ENCODE data around the gene PRC1.
"Not testable (repeated sequence)": the region's sequence is repeated elsewhere in the genome, so short reads cannot be mapped to it uniquely, and the experiment has no call there.

The PRC1 gene

GRCh38 chr15:90934256-90934948 lies 59.9 kb downstream of the PRC1 start:
- in situ Hi-C loops (cut with MboI; ENCODE audit: low sequenced_read_pairs): no loop called here

DNA sequence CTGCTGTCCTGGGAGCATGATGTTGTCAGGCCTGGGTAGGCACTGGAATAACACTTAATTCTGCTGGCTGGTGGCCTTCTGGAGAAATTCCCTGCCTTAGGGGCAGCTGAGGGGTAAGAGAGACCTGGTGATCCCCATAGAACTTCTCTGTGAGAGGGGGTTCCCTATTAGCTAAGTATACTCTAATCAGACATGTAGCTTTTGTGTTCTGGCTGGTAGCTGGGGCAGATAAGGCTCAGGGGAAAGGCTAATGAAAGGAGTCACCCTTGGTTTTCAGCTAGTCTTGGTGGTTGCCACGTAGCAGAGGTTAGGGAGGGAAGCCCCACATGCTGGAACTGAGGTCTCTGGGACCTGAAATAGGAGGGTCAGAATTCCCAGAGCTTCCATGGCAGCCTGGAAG lies 61.0 kb downstream of the PRC1 start:
- in situ Hi-C loops (cut with MboI; ENCODE audit: low sequenced_read_pairs): no loop called here

DNA sequence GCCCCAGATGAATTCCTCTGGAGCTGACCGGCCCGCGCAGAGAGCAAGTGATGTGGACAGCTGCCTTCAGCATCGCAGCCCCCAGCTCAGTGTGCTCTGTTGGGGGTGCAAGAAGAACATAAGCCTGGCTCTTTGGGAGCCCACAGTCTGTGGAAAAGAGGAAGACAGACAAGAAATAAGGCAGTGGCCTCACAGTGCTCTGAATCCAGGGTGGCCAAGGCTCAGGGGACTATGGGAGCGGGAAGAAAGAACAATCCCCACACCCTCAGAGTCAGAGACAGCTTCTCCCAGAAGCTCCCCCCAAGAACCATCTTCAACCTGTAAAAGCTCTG lies 61.7 kb downstream of the PRC1 start:
- in situ Hi-C loops (cut with MboI; ENCODE audit: low sequenced_read_pairs): no loop called here

GRCh38 chr15:90931828-90932659 lies 62.3 kb downstream of the PRC1 start, which contains the start of gene HDDC3:
HDDC3 (minus strand) TSS chr15:90932549; CDS start chr15:90932540, 9 bp downstream.
- in situ Hi-C loops (cut with MboI; ENCODE audit: low sequenced_read_pairs): no loop called here

DNA sequence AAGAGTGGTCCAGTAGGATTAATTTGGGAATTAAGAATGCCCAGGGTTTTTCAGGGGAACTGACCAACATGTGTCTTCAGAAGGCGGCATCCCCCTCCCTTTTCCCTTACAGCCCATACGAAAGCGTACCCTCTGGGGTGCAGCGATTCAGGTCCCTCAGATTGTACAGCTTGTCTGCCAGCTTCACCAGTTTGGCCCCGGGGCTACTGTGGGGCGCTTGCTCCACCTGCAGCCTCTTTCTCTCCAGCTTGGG lies 62.8 kb downstream of the PRC1 start:
- in situ Hi-C loops (cut with MboI; ENCODE audit: low sequenced_read_pairs): no loop called here

GRCh38 chr15:90930861-90931574 lies 63.3 kb downstream of the PRC1 start:
- in situ Hi-C loops (cut with MboI; ENCODE audit: low sequenced_read_pairs): no loop called here

DNA sequence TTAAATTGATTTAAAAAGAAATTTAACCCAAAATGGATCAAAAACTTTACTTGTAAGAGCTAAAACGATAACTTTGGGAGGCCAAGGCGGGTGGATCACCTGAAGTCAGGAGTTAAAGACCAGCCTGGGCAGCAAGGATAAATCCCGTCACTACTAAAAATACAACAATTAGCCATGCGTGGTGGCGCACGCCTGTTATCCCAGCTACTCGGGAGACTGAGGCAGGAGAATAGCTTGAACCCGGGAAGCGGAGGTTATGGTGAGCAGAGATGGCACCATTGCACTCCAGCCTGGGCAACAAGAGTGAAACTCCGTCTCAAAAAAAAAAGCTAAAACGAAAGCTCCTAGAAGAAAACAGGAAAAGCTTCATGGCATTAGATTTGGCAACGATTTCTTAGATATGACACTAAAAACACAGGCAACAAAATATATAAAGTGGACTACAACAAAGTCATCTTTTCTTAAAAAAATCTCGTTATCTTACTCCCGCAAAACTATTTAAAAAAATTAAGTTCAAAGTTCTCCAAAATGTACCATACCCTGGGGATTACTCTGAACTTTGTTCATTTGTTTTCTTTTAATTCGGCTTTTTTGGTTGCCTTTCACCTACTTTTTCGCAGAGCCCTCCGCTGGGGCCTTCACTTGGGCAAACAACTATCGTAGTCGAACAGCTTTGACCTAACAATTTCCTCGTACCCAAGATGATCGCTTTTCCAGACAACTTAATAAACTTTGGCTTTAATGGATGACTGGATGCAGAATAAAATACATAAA lies 64.9 kb downstream of the PRC1 start:
- in situ Hi-C loops (cut with MboI; ENCODE audit: low sequenced_read_pairs): no loop called here

DNA sequence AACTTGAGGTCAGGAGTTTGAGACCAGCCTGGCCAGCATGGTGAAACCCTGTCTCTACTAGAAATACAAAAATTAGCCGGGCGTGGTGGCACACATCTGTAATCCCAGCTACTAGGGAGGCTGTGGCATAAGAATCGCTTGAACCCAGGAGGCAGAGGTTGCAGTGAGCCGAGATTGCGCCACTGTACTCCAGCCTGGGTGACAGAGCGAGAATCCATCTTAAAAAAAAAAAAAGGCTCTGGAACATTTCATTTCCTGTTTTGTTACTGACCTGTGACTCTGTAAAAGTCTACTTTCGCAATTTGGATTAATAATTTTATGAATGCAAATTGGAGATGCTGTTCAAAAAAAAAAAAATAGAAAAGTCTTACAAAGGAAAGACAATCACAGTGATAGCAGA lies 66.2 kb downstream of the PRC1 start:
- in situ Hi-C loops (cut with MboI; ENCODE audit: low sequenced_read_pairs): not testable (repeated sequence)

- in situ Hi-C loops (cut with MboI; ENCODE audit: low sequenced_read_pairs): not testable (repeated sequence)
These were observed 67.6 kb downstream of the PRC1 start for GRCh38 chr15:90926766-90927165.

- in situ Hi-C loops (cut with MboI; ENCODE audit: low sequenced_read_pairs): no loop called here
These were observed 70.0 kb downstream of the PRC1 start for GRCh38 chr15:90924375-90924774.

GRCh38 chr15:90922712-90923322 lies 71.5 kb downstream of the PRC1 start:
- in situ Hi-C loops (cut with MboI; ENCODE audit: low sequenced_read_pairs): not testable (repeated sequence)

DNA sequence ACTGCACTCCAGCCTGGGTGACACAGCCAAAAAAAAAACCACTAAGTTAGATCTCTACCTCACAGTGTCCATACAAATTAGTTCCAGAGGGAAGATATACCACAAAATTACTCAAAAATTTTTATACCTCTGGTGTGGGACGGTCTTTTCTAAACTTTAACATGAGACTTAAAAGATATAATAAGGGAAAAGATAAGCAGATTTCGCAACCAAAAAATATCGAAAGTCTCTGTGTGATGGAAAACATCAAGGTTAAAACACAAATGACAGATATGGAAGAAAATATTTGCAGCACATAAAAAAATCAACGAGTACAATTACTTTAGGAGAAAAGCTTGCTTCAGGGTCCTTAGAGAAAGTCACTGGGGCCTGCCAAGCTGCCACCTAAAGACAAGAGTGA lies 72.4 kb downstream of the PRC1 start:
- in situ Hi-C loops (cut with MboI; ENCODE audit: low sequenced_read_pairs): no loop called here

- in situ Hi-C loops (cut with MboI; ENCODE audit: low sequenced_read_pairs): no loop called here
These were observed 75.5 kb downstream of the PRC1 start for GRCh38 chr15:90918835-90919234.

GRCh38 chr15:90918034-90918788 lies 76.1 kb downstream of the PRC1 start:
- in situ Hi-C loops (cut with MboI; ENCODE audit: low sequenced_read_pairs): no loop called here

GRCh38 chr15:90917569-90917968 lies 76.8 kb downstream of the PRC1 start:
- in situ Hi-C loops (cut with MboI; ENCODE audit: low sequenced_read_pairs): no loop called here

GRCh38 chr15:90916461-90916860 lies 77.9 kb downstream of the PRC1 start:
- in situ Hi-C loops (cut with MboI; ENCODE audit: low sequenced_read_pairs): no loop called here
